H1 (cell line): Measurements from ENCODE around the gene ZNF582. TPM values are rescaled to one million over a fixed set of nuclear protein-coding genes. Genes with fewer than 3 reads are reported as not detected.

ENCODE experiments used
- BCL11A ChIP-seq, 2 experiments: IDR thresholded peaks; one replicate each; pipeline ENCODE4 v1.6.1; 2011; ENCODE audit warnings: low read depth in 2 of 2, low read length in 2 of 2, mild to moderate bottlenecking in 2 of 2
- CHD2 ChIP-seq: IDR thresholded peaks from 2 replicates; pipeline ENCODE4 v1.6.1; 2012; ENCODE audit warnings: low read length, improper control_type of control experiment
- GTF2F1 ChIP-seq: IDR thresholded peaks from 2 replicates; pipeline ENCODE4 v1.6.1; 2012; ENCODE audit warnings: low read depth, low read length, improper control_type of control experiment, borderline replicate concordance
- JUN ChIP-seq: IDR thresholded peaks from 2 replicates; pipeline ENCODE4 v1.6.1; 2011; ENCODE audit warnings: low read depth, mild to moderate bottlenecking, improper control_type of control experiment, low read length
- POLR2A ChIP-seq, 2 experiments: IDR thresholded peaks; 1 replicate in 1 of 2; 2 replicates in 1 of 2; pipeline ENCODE4 v1.6.1; 2011; ENCODE audit warnings: low read depth in 2 of 2, low read length in 2 of 2, mild to moderate bottlenecking in 2 of 2; ENCODE audit errors: control extremely low read depth in 1 of 2
- POU5F1 ChIP-seq: IDR thresholded peaks from 2 replicates; pipeline ENCODE4 v1.6.1; 2011; ENCODE audit warnings: low read depth, mild to moderate bottlenecking, low read length, moderate library complexity
- RAD21 ChIP-seq, 2 experiments: IDR thresholded peaks in 1 of 2; conservative IDR thresholded peaks in 1 of 2; 2 replicates each; pipeline ENCODE4 v1.6.1; 2011; ENCODE audit warnings: low read depth in 2 of 2, low read length in 2 of 2, improper control_type of control experiment in 1 of 2, inconsistent platforms in 1 of 2, mild to moderate bottlenecking in 1 of 2, moderate library complexity in 1 of 2
- SP1 ChIP-seq: IDR thresholded peaks from 2 replicates; pipeline ENCODE4 v1.6.1; 2011; ENCODE audit warnings: low read depth, low read length
- SP4 ChIP-seq: IDR thresholded peaks from 2 replicates; pipeline ENCODE4 v1.6.1; 2012; ENCODE audit warnings: low read length, inconsistent platforms
- SRF ChIP-seq: IDR thresholded peaks from 2 replicates; pipeline ENCODE4 v1.6.1; 2011; ENCODE audit warnings: mild to moderate bottlenecking, low read depth, low read length, moderate library complexity
- TAF1 ChIP-seq: IDR thresholded peaks from 2 replicates; pipeline ENCODE4 v1.6.1; 2011; ENCODE audit warnings: mild to moderate bottlenecking, low read depth, low read length
- TBP ChIP-seq: IDR thresholded peaks from 2 replicates; pipeline ENCODE4 v1.6.1; 2011; ENCODE audit warnings: low read depth, low read length, improper control_type of control experiment
- TEAD4 ChIP-seq: IDR thresholded peaks from 2 replicates; pipeline ENCODE4 v1.6.1; 2012; ENCODE audit warnings: low read depth, low read length, inconsistent platforms, mixed read lengths
- ZNF274 ChIP-seq: IDR thresholded peaks from 2 replicates; pipeline ENCODE4 v1.7.0; 2012; ENCODE audit warnings: low read length, borderline replicate concordance; ENCODE audit errors: extremely low read depth
- polyA plus RNA-seq, 7 experiments: library from polyadenylated mRNA; depleted of rRNA in 3 of 7; stranded (reverse) in 5 of 7; unstranded in 2 of 7; fragments of >200 nt in 5 of 7; fragments of 200-250 nt in 2 of 7; gene quantifications; 1 replicate in 5 of 7; 2 replicates in 1 of 7; 4 replicates in 1 of 7; pipeline versions ENCODE4 v1.2.1 to v1.2.3, GENCODE V29; 2011 to 2013; ENCODE audit warnings: missing spikeins in 2 of 7, mixed read lengths in 2 of 7
- total RNA-seq: library from RNA; stranded (reverse); fragmentation: NEBNext Ultra II Directional; extraction: Animal tissue kit (Norgen Biotek cat#: 25700); gene quantifications from 2 replicates; pipeline ENCODE4 v1.2.1, GENCODE V29; 2021
- TF ChIP-seq, protein P1 (sequence below): IDR thresholded peaks from 2 replicates; pipeline ENCODE4 v1.6.1; 2012; ENCODE audit warnings: inconsistent platforms
- TF ChIP-seq, protein P2 (sequence below): IDR thresholded peaks from 2 replicates; pipeline ENCODE4 v1.6.1; 2012; ENCODE audit warnings: low read length, inconsistent platforms
- TF ChIP-seq, protein P3 (sequence below): IDR thresholded peaks from 2 replicates; pipeline ENCODE4 v1.6.1; 2012; ENCODE audit warnings: inconsistent platforms
- TF ChIP-seq, protein P4 (sequence below): IDR thresholded peaks from 2 replicates; pipeline ENCODE4 v1.6.1; 2011; ENCODE audit warnings: low read depth, mild to moderate bottlenecking, low read length; ENCODE audit not compliant: insufficient read depth

The ZNF582 gene
- total and polyA plus RNA-seq, 2 of the 8 experiments (the other 6 are each of a cell fraction or from before 2014, with no cell fraction given) = 3.8 to 5.8 TPM

DNA sequence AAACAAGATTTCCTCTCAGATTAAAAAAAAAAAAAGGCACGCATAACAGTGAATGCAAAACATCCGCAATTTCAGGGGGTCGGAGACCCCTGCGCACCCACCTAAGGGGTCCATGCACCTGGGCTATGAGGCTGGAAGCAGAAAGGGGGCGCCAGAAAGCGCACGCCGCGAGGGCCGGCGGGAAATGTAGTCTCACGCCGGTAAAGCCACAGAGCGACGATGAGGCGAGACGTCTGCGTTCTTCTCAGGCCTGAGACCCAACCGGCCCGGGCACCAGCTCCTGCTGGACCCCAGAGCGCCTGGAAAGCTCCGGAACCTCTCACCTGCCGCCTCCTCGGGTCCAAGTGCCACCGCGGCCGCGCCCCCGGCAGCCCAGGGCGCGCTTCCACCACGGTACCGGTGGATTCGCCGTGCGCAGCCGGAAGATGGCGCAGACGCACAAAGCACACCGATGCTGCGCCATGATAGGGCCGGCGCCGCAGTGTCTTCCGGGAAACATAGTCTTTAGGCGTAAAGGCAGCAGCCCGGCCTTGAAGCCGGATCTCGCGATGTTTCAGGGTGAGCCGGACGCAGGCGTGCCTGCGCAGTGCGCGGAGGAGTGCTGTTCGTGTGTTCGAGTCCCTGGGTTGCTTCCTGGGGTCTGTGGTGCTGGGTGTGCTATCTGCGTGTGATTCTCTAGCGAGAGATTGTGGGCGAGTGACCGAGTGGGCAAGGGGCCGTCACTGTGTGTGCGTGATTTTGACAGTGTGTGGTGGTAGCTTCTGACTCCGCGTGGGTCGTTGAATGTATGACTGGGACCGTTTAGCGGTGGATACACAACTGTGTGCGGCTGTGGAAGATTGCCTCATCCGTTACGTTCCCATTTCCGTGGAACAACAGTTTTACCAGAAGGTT, at the start of gene ZNF582 (continued):
- TF ChIP-seq, protein P1, sequence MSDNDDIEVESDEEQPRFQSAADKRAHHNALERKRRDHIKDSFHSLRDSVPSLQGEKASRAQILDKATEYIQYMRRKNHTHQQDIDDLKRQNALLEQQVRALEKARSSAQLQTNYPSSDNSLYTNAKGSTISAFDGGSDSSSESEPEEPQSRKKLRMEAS = peak; percentile 67; the same call in 1 of the 2 replicates
- TF ChIP-seq SP1 (no peak), TBP (peak; percentile 76), JUN (no peak), RAD21 (IDR thresholded peaks at IDR 0.05 in 1 of 2, conservative IDR thresholded peaks at IDR 0.05 in 1 of 2; ENCODE audit: low read depth in 2 of 2, low read length in 2 of 2) (peak in 1 of 2 experiments; percentile 49; a peak in 3 of 4 replicates), BCL11A (IDR thresholded peaks at IDR 0.05; ENCODE audit: low read depth in 2 of 2, low read length in 2 of 2) (no peak), POU5F1 (no peak), SRF (0 out of 2 replicates have a peak, but pooled peaks have one; percentile 4), POLR2A (IDR thresholded peaks at IDR 0.05; ENCODE audit: control extremely low read depth in 1 of 2, low read depth in 2 of 2, low read length in 2 of 2) (peak; percentile 84 to 98), TAF1 (peak; percentile 92), CHD2 (peak; percentile 99), SP4 (no peak), GTF2F1 (no peak; the same call in 1 of the 2 replicates), ZNF274 (no peak), TEAD4 (no peak)
- TF ChIP-seq, protein P2, sequence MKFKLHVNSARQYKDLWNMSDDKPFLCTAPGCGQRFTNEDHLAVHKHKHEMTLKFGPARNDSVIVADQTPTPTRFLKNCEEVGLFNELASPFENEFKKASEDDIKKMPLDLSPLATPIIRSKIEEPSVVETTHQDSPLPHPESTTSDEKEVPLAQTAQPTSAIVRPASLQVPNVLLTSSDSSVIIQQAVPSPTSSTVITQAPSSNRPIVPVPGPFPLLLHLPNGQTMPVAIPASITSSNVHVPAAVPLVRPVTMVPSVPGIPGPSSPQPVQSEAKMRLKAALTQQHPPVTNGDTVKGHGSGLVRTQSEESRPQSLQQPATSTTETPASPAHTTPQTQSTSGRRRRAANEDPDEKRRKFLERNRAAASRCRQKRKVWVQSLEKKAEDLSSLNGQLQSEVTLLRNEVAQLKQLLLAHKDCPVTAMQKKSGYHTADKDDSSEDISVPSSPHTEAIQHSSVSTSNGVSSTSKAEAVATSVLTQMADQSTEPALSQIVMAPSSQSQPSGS = 0 out of 2 replicates have a peak, but pooled peaks have one; percentile 62
- TF ChIP-seq, protein P3, sequence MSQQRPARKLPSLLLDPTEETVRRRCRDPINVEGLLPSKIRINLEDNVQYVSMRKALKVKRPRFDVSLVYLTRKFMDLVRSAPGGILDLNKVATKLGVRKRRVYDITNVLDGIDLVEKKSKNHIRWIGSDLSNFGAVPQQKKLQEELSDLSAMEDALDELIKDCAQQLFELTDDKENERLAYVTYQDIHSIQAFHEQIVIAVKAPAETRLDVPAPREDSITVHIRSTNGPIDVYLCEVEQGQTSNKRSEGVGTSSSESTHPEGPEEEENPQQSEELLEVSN = no peak
- TF ChIP-seq, protein P4, sequence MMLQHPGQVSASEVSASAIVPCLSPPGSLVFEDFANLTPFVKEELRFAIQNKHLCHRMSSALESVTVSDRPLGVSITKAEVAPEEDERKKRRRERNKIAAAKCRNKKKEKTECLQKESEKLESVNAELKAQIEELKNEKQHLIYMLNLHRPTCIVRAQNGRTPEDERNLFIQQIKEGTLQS = peak; percentile 81
